NCI-H2171 (cell line): ENCODE results near the gene TFB1M.

Experiments
- DNase-seq: peaks from one replicate; lab custom pipeline; 2025; lab: John Stamatoyannopoulos, UW

Gene TFB1M

DNA sequence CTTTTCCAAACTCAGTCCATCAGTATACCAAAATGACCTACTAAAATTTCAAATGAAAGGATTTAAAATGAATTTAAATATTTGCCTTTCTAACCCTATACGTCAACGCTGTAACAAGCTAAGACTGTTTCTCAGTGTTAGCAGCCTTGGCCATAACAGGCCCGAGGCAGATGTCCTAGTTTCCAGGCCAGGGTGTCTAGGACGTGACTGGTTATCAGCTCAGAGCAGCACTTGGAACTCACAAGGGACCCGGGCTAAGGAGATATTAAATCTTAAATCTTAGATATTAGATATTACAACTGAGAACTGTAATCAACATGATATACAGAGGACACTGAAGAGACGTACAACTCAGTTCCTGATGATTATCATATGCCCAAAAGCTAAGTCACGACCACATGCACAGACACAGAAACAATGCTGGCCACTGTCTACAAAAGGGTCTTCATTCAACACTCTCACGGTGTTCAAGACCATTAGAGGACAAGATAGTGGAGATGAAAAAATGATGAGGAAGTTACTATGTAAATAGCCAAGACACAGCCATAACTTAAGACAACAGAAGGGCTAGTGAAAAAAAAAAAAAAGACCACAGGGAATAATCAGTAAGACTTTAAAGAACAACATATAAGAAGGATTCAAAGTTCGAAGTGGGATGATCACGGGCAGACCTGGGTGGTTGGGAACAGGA lies 50.8 kb downstream of the TFB1M start, which contains the start of gene CLDN20:
Gene CLDN20 (plus strand): TSS at position 641 of the 691 bp plus-strand sequence. CDS start 11,707 bp downstream, outside the sequence.
- DNase-seq = no peak

DNA sequence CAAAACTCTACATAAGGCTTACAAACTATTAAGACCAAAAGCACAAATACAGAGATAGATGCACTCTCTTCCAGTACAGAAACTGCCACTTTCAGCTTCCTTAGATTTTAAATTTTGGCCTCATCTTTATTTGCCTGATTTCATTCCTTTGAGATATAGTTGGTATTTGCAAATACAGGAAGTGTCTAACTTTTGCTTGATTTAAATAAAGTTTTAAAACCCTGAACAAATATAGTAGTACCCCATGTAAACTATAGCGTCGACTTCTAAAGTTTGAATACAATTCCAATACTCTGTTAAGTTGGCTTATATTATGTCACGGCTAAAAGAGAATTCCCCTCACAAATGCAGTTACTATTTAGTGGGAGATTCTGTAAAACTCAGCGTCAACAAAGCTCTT lies 51.6 kb downstream of the TFB1M start:
- DNase-seq = no peak

DNA sequence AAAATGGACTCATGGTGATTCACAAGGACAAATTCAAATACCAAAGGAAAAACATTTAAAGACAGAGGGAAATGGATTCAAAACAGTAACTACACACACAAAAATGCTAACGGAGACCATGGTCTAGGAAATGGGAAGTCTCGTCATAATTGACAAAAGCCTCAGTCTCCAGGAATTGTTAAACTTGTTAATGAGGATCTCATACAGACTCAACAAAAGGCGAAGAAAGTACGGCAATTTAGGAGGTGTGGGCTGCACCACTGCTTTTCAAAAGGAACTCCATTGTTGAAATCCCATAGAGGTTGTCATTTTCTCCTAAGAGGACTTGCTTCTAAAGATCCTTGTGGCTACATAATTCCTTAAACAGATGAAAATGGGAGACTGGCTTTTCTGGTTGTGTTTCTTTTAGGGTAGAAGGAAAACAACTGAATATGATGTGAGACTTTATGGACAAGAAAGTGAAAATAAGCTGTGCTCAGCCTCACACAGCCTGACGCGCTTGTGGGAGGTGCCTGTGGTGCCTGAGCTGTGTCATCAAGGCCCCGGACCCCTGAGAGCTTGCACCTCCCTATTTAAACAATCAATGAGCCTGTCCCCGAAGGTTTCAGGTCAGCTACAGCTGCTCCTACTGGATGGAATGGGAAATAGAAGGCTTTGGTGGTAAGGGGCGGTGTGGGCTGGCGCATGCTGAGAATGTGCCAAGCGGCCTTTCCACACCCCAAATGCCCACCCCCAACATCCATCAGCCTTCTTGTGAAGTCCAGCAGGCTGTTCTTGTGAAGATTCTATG lies 53.0 kb downstream of the TFB1M start:
- no peak for DNase-seq

DNA sequence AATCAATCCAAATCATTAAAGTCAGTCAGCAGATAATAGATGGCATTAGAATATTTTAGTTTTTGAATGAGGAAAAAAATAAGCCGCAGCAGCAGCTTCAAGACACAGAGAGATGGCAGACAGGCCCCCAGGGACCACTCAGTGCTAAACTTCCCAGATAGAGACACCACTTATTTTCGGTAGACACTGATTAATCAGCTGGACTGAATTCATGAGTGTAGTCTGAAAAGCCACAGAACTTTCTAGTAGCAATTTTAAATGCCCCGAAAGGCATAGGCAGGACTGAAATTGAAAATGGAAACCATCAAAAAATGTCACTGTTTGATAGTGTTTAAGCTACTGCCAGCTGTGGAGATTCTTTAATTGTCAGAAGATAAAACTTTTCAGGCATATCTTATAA lies 53.6 kb downstream of the TFB1M start:
- no peak for DNase-seq

DNA sequence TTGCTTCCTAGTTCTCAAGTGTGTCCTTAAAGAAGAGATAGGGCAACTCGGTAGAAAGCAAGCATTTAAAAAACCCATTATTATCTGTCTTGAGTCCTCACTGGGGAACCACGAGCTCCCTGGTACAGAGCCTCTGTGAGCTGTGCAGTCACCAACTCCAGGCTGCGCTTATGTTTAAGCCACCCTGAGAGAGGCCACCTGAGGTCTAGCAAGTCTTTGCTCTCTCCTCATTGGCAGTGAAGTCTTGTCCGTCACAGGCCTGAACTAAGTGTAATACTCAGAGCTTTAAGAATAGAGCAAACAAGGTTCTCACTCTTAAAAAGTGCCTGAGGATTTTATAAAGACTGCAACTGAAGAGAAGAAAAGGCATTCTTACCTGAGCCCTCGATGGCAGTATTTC lies 54.4 kb downstream of the TFB1M start:
- no peak for DNase-seq

DNA sequence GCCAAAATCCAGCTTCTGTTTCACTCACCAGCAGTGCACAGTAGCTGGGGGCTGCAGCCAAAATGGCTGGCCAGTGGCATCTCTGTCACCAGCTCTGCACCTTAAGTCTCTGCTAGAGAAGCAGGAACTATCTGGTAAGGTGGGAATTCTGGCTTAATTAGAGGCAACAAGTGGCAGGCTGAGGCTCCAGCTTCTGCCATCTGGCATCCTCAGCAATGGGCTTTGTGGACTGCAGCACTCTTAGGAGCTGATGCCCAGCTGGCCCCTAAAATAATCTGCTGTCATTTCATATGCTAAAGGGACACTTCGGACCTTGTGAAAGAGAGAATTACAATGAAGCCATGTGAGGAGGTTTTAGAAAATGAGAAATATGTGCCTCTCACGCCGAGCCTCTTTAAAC lies 55.1 kb downstream of the TFB1M start:
- no peak for DNase-seq

DNA sequence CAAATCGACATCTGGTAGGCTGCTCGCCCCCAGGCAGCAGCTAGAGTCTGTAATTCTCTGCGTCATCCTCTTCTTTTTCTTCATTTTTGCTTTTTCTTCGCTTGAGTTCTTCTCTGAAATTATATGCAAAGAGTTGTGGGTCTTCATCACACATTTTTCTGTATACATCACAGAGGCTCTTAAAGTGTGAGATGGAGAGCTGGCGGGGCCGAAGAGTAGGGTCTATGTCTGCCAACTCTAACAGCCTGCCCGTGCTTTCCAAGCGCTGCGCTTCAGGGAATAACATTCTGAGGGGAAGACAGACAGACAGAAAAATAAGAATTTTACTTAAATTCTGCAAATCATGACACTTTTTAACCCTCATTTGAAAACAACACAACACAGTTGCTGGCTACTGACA lies 56.5 kb downstream of the TFB1M start:
- no peak for DNase-seq

DNA sequence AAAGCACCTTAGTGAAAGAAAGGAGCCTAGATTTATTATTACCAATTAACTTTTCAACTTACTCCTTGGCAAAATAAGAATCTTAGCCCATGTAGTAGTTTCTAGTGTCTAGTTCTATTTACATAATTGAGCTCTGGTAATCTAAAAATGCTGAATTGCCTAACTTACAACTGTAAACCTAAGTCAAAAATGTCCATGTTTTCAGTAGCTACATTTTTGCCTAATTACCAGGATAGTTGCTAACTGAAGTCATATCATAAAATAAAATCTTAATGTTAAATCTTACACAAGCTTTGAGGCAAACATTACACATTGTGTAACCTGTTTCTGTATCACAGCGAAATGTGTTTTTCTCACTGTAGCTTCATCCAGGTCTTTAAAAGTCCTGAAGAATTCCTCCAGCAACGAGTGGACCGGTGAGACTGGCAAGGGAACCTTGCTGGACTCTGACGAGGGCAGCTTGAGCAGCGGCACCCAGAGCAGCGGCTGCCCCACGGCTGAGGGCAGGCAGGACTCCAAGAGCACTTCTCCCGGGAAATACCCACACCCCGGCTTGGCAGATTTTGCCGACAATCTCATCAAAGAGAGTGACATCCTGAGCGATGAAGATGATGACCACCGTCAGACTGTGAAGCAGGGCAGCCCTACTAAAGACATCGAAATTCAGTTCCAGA lies 58.0 kb downstream of the TFB1M start:
- DNase-seq = no peak

DNA sequence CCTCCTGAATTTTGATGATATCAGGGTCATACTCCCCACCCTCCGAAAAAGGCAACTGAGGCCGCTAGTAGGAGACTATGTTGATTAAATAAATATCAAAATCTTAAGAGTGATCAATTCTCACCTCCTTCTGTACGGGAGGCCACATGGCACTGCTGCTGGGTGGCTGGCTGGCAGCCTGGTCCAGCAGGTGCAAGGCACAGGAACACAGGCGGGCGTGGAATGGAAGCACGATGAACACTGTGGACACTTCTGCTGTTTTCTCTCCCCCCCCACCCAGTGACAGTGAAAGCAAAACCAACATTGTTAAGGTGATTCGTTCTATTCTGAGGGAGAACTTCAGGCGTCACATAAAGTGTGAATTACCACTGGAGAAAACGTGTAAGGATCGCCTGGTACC lies 60.1 kb downstream of the TFB1M start:
- DNase-seq = no peak

DNA sequence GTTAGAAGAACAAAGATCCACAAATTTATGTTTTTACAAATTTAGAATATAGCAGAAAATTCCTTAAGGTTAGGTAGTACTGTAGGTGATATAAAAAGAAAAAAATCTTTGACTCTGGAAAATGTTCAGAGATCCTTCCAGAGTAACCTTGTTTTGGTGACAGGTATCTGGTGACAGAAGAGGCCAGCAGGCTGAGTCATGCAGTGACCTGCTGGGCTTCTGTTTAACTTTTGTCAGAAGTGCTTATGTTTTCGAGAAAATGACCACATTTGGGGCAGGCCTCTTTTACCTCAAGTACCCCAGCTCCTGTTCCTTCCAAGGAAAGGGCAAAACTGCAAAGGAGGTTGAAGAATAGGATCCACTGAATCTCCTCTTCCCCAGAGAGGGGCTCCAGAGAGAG lies 60.9 kb downstream of the TFB1M start:
- no peak for DNase-seq

DNA sequence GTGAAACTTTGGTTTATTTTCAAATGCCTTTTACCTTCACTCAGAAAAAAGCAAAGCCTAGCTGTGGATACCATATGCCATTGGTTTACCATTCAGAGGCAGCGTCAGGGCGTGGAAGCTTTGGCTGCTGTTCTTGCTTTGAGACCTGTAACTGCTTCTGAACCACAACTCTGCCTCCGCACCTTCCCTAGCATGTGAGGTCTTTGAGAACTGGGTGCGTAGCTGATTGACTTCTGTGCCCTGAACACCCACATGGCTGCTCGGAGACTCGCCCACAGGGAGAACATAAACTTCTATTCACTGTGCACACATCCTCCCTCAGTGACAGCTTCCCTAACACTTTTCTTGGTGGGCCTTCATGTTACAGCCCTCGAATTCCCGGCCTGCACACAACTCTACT lies 61.7 kb downstream of the TFB1M start:
- DNase-seq = no peak

DNA sequence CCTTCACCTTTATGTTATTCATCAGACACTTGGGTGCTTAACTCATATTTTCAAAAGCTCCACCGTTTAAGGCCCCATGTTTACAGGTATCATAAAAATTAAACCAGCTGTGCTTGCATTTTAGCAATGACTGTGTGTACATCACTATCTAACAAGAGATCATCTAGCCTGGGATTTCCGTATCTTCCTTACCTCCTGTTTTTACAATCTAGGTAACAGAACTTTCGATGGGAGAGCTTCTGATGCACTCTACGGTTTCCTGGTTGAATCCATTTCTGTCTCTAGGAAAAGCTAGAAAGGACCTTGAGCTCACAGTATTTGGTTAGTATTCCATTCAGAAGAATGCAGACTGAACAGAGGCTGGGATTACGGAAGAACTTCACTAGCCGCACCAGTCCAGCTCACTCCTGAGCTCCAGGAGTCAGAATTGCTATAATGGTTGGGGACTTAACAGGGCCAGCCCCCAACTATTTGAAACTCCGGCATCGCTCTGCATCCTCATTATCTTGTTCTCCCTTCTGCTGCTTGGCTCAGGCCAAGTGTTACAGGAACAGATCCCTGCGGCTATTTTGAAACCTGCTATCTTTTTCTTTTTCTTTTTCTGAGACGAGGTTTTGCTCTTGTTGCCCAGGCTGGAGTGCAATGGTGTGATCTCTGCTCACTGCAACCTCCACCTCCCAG lies 63.4 kb downstream of the TFB1M start:
- no peak for DNase-seq

DNA sequence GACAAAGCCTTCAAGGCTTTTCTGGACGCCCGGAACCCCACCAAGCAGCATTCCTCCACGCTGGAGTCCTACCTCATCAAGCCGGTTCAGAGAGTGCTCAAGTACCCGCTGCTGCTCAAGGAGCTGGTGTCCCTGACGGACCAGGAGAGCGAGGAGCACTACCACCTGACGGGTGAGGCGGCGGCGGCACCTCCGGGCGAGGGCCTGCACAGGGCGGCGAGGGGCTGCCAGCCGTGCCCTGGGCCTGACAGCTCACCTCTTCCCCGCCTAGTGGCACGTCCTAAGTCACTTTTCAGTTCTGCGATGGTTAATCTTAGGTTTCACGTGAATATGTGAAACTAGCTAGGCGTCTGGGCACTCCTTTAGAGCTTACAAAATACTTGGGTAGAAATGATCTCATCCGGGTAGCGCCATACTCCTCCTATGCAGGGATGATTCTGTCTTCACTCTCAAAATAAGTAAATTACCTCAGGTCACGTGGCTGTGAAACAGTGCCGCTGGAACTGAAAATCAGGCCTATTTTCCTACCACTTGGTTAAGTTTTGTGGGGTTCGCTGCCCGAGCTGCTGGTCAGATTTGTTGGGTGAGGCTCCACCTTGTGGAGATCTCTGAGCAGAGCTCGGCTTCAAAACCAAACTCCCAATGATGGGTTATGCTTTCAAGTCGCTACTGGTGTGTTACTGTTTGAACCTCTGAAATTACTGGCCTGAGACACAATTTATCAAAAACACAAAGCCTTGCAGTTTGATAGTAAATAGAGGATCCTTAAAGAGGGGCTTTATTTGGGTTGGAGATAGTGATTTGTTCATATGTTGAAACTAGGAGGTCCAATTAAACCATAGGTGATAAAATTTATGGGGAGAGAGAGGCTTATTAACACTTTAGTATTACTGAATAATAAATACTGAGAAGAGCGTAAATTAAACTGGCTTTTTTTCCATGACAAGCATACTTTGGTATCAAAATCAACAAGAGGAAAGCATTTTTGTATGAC lies 66.0 kb downstream of the TFB1M start:
- DNase-seq = peak; percentile 10

DNA sequence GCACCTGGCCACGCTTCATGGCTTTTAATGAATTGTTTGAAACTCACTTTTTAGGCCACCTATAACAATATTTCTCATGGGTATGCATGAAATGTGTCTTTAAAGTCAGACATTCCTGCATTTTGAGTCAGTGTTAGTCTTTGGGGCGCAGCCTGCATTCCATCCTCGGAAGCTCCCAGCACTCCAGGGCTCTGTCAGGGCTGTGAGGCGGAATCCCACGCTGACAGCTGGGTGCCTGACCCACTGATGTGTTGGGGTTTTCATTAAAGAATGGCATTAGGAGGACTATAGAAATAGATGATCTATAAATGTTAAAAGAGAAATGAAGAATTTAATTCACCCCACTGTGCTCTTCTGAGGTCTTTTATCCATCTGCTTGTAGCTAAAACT lies 66.7 kb downstream of the TFB1M start:
- no peak for DNase-seq

DNA sequence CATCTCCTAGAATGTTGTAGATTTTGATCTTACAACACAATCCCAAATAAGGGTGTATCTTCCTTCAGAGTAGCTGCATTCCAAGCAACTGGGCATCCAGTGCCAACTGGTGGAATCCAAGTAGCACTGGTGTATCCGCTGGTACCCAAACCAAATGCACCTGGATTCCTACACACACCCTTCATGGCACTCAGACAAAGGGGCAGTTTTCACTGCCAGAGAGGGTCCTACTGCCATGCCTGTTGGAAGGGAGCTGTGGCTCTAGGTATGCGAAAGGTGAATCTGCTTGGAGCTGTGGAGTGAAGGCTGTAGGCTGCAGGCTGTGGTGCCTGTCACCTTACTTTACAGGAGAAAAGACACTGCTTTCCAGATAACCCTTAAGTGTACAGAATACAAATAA lies 67.5 kb downstream of the TFB1M start:
- DNase-seq = no peak

DNA sequence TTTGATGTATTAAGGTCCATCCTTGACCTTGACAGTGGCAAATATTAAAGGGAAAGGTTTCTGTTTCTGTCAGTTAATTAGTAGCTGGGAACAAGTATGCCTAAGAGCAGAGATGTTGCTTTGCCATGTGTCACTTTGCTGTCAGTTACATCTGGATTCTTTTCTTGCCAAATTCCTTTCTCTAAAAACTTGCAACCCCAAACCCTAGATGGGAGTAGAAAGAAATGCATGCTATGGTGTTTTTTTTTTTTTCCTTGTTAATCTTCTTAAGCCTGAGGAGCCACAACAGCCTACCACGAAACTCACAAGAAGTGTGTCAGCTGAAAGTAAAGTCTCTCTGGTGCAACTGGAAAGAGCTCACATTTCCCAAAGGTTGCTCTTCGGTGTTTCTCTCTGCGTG lies 68.5 kb downstream of the TFB1M start:
- no peak for DNase-seq

DNA sequence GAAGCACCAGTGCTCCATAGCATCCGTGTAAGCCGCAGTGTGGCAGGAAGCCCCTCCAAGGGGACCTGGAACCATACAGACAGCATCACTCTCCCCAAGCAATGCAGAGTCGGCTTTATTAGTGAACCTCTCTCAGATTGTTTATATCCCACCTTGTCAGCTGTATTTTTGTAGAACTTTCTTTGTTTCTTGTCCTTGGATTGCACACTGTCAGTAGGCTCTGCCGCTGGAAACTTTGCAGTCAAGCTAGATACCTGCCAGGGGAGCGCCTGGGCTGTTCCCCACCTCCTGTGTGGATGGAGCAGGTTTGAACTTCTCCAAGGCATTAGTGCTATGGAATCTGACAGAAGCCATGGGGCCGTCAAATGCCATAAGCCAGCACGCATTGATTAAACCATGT lies 69.1 kb downstream of the TFB1M start:
- DNase-seq = no peak

DNA sequence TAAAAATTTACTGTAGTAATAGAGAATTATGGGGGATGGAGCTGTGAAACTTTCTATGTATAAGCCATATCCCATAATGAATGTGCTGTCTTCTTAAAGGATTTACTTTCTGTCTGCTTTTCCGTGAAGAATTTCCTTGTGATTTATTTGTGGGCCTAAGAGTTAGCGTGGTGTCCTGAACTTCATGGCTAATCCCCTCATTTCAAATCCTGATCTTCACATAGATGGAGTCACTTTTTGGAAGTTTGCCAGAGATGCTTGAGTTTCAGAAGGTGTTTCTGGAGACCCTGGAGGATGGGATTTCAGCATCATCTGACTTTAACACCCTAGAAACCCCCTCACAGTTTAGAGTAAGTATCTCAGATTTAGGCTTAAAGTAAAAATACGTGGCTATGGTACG lies 69.8 kb downstream of the TFB1M start:
- DNase-seq = no peak

DNA sequence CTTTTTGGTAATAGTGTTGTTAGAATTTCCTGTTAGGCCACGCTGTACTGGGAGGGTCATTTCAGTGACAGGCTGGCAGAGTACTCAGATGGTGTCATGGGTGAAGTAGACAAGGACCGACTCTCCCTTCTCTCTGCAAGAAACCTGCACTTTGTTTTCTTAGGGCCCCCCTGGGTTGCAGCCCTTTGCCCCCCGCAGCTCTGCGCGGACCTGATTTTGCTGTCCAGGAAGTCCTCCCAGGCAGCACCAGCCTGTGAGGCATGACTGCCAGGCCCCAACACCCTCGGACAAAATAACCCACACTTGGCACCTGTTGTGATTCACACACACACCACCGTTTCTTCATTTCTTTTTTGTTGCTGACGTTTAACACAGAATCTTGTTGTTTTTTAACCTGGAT lies 72.3 kb downstream of the TFB1M start:
- no peak for DNase-seq

DNA sequence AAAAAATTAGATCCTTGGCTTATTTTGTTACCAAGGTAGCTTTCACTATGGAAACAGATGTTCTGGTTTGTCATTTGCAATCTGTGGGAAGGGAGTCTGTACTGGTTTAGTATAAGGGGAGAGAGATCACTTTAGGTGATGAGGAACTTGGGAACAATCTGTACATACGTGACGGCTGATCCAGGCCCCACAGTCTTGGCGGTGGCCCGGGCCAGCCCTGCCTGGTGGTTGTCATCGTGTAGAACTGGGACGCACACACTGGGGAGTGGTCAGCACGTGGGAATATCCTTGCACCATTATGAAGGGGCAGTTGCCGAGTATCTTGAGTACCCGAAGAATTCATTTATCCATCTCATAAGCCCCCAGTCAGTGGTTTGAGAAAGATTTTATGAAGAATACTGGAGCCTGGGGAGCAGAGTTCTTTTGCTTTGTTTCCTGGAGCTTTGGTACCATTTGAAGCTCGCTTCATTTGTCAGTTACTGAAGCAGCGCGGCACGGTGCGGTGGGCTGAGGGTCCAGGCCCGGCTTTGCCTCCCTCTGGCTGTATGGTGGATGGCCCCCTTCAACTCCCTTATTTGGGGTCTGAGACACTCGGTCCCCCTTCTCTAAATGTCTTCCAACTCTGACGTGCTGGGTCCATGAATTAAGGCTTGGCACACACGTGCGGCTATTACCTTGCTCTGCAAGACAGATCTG lies 73.2 kb downstream of the TFB1M start:
- no peak for DNase-seq

DNA sequence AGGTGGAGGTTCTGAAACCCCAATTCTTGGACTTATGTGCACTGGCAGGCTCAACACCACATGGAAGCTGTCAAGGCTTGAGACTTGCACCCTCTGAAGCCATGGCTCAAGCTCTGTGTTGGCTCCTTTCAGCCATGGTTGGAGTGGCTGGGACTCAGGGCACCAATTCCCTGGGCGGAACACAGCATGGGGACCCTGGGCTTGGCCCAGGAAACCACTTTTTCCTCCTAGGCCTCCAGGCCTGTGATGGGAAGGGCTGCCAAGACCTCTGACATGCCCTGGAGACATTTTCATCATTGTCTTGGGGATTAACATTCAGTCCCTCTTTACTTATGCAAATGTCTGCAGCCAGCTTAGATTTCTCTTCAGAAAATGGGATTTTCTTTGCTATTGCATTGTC lies 76.7 kb downstream of the TFB1M start:
- no peak for DNase-seq
